ENCODE measurements around the gene LCLAT1.

DNA sequence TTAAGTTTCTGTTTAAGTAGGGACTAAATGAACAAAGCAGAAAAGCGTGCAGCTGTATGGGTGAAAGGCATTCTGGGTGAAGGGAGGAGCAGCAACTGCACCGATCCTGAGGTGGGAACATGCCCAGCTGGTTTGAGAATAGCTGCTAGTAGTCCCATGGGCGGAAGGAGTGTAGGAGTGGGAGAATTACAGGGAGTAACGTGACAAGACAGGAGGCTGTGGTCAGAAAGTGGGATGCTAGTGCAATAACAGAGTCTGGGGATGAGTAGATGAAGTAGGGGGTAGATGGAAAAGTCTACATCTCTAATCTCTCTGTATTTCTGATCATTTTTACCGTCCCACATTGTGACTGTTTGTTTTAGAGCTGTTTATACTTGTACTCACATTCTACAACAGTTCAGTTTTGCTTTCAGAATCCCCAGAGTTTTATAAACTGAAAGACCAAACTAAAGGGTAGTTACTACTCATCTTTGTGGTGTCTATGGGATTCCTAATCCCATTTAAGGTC is 118.9 kb downstream of the LCLAT1 start:
- TF ChIP-seq, protein P1, sequence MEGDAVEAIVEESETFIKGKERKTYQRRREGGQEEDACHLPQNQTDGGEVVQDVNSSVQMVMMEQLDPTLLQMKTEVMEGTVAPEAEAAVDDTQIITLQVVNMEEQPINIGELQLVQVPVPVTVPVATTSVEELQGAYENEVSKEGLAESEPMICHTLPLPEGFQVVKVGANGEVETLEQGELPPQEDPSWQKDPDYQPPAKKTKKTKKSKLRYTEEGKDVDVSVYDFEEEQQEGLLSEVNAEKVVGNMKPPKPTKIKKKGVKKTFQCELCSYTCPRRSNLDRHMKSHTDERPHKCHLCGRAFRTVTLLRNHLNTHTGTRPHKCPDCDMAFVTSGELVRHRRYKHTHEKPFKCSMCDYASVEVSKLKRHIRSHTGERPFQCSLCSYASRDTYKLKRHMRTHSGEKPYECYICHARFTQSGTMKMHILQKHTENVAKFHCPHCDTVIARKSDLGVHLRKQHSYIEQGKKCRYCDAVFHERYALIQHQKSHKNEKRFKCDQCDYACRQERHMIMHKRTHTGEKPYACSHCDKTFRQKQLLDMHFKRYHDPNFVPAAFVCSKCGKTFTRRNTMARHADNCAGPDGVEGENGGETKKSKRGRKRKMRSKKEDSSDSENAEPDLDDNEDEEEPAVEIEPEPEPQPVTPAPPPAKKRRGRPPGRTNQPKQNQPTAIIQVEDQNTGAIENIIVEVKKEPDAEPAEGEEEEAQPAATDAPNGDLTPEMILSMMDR (conservative IDR thresholded peaks at IDR 0.05) = no peak
- TF ChIP-seq ZFX (IDR thresholded peaks at IDR 0.05) = no peak
